Karpas-422 (cell line): Measurements from ENCODE around the gene ACSS1. TPM values are rescaled to one million over a fixed set of nuclear protein-coding genes. Genes with fewer than 3 reads are reported as not detected.

Source experiments
- DNase-seq: peaks from one replicate; pipeline ENCODE4 v3.0.0-alpha.2; 2015
- H2AFZ ChIP-seq: fragments of 200-600 bp; sonication (generic); 2 replicates; pipeline ENCODE4 v1.6.1; 2014; ENCODE audit warnings: antibody characterized with exemption, low read length, mixed read lengths
- H3K27ac ChIP-seq: fragments of 200-600 bp; sonication (generic); 2 replicates; pipeline ENCODE4 v1.5.1; 2014; ENCODE audit warnings: mild to moderate bottlenecking, low read length, moderate library complexity
- H3K27me3 ChIP-seq: fragments of 200-600 bp; sonication (generic); 2 replicates; pipeline ENCODE4 v1.6.1; 2014; ENCODE audit warnings: low read length, mixed read lengths
- H3K36me3 ChIP-seq: fragments of 200-600 bp; sonication (generic); 2 replicates; pipeline ENCODE4 v1.6.1; 2014; ENCODE audit warnings: low read length, mixed read lengths; ENCODE audit not compliant: insufficient read depth
- H3K4me1 ChIP-seq: fragments of 200-600 bp; sonication (generic); 2 replicates; pipeline ENCODE4 v1.6.1; 2014; ENCODE audit warnings: mild to moderate bottlenecking, low read length, mixed read lengths
- H3K4me2 ChIP-seq: fragments of 200-600 bp; sonication (generic); 2 replicates; pipeline ENCODE4 v1.6.1; 2014; ENCODE audit warnings: low read length, low read depth, mild to moderate bottlenecking; ENCODE audit not compliant: poor library complexity, severe bottlenecking
- H3K4me3 ChIP-seq: fragments of 200-600 bp; sonication (generic); 2 replicates; pipeline ENCODE4 v1.5.1; 2014; ENCODE audit warnings: mild to moderate bottlenecking, antibody characterized with exemption, low read length, mixed read lengths
- H3K79me2 ChIP-seq: fragments of 200-600 bp; sonication (generic); 2 replicates; pipeline ENCODE4 v1.6.1; 2014; ENCODE audit warnings: mild to moderate bottlenecking, low read length, mixed read lengths
- H3K9ac ChIP-seq: fragments of 200-600 bp; sonication (generic); 2 replicates; pipeline ENCODE4 v1.6.0; 2014; ENCODE audit warnings: low read length
- H3K9me2 ChIP-seq: fragments of 200-600 bp; sonication (generic), shearing (Covaris generic); replicated peaks from 2 replicates; pipeline ENCODE4 v1.6.0; 2014; ENCODE audit warnings: mild to moderate bottlenecking, low read length, moderate library complexity; ENCODE audit not compliant: insufficient read depth
- H3K9me3 ChIP-seq: fragments of 300-700, 200-600 bp; sonication (generic); 2 replicates; pipeline ENCODE4 v1.6.1; 2014; ENCODE audit warnings: low read length, mixed read lengths
- H4K20me1 ChIP-seq: fragments of 200-600 bp; sonication (generic); 2 replicates; pipeline ENCODE4 v1.6.1; 2014; ENCODE audit warnings: mild to moderate bottlenecking, antibody characterized with exemption, low read length, low read depth; ENCODE audit not compliant: insufficient read depth
- total RNA-seq: library from RNA; depleted of rRNA; stranded (reverse); fragments of >200 nt; shearing (Covaris generic); gene quantifications from 2 replicates; pipeline ENCODE4 v1.2.3, GENCODE V29; 2014; ENCODE audit warnings: low replicate concordance

Gene ACSS1
- total RNA-seq, 1 experiment from 2014 or later, result 2.3 TPM

GRCh38 chr20:24984961-24985640 is 72.8 kb downstream of the ACSS1 start:
- no peak overlapping the region for H3K4me2 ChIP-seq
- no peak overlapping the region for H2AFZ ChIP-seq
- peaks cover 18% of the 10 kb centered on the region for H3K4me1 ChIP-seq
- peaks cover 99% of the 10 kb centered on the region for H3K79me2 ChIP-seq
- H3K9me2 ChIP-seq, result no peaks in the 10 kb centered on the region
- no peaks in the 10 kb centered on the region for H3K27me3 ChIP-seq
- no peak overlapping the region for H3K4me3 ChIP-seq
- no peaks in the 10 kb centered on the region for H4K20me1 ChIP-seq
- no peak overlapping the region for H3K9ac ChIP-seq
- H3K27ac ChIP-seq, result no peak overlapping the region
- H3K36me3 ChIP-seq, result peaks cover 44% of the 10 kb centered on the region
- peaks cover 2% of the 10 kb centered on the region; the same call in 1 of the 2 replicates for H3K9me3 ChIP-seq
- DNase-seq, result no peak

DNA sequence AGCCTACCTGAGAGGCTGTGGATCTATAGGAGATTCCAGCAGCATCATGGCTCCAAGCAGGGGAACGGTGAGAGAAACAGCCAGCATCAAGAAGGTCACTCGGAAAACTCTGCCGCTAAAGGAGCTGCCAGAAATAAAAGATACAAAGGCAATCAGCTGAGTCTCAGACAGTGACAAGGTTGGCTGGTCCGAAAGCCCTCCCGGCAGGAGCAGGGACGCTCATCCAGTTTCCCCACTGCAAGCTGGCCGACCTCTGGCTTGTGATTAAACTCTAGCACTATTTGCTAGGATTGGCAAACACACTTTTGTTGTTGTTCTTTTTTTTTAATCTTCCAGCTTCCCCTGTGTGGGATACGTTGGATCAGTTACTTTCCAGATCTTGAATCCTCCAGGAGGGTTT is 74.0 kb downstream of the ACSS1 start:
- H3K36me3 ChIP-seq, result peaks cover 56% of the 10 kb centered on the region
- peaks cover 10% of the 10 kb centered on the region for H3K4me1 ChIP-seq
- no peak overlapping the region for H3K9ac ChIP-seq
- H3K9me3 ChIP-seq, result peaks cover 7% of the 10 kb centered on the region; the same call in 1 of the 2 replicates
- H3K4me3 ChIP-seq, result no peak overlapping the region
- no peaks in the 10 kb centered on the region for H3K9me2 ChIP-seq
- no peak overlapping the region for H2AFZ ChIP-seq
- no peaks in the 10 kb centered on the region for H4K20me1 ChIP-seq
- H3K27ac ChIP-seq, result no peak overlapping the region
- H3K27me3 ChIP-seq, result no peaks in the 10 kb centered on the region
- DNase-seq, result no peak
- peaks cover 99% of the 10 kb centered on the region for H3K79me2 ChIP-seq
- no peak overlapping the region for H3K4me2 ChIP-seq

DNA sequence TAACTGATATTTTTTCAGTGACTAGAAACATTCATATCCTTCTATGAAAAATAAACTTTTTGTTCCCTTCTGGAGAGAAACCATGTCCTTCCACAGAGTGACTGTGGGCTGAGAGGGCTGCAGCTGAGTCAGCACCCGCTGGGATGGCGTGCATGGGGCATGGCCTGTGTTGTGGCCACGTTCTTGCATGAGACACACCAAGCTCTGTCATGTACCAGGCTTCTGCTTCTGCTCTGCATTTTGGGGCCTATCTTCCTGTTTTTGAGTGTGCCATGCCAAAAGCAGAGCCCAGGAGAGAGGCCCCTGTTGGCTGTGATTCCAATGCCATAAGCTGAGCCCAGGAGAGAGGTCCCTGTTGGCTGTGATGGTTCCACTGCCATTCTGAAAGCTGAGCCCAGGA is 76.1 kb downstream of the ACSS1 start:
- Histone ChIP-seq H3K36me3 (peaks cover 77% of the 10 kb centered on the region), H3K79me2 (peaks cover 98% of the 10 kb centered on the region)

GRCh38 chr20:24981282-24981681 is 76.7 kb downstream of the ACSS1 start:
- Histone ChIP-seq H3K27me3 (no peaks in the 10 kb centered on the region), H3K27ac (no peak overlapping the region), H3K4me2 (no peak overlapping the region), H3K4me1 (no peaks in the 10 kb centered on the region), H3K9ac (no peak overlapping the region), H2AFZ (no peak overlapping the region), H3K9me3 (peaks cover 7% of the 10 kb centered on the region; the same call in 1 of the 2 replicates), H3K36me3 (peaks cover 82% of the 10 kb centered on the region), H3K4me3 (no peak overlapping the region), H4K20me1 (no peaks in the 10 kb centered on the region), H3K9me2 (no peaks in the 10 kb centered on the region), H3K79me2 (peaks cover 98% of the 10 kb centered on the region)
- no peak for DNase-seq

More for the DNA sequence above, 76.1 kb downstream of the ACSS1 start:
- Histone ChIP-seq H3K4me1 (no peaks in the 10 kb centered on the region), H2AFZ (no peak overlapping the region), H3K27me3 (no peaks in the 10 kb centered on the region), H3K27ac (no peak overlapping the region), H3K9me3 (peaks cover 7% of the 10 kb centered on the region; the same call in 1 of the 2 replicates), H3K9ac (no peak overlapping the region), H3K4me3 (no peak overlapping the region), H4K20me1 (no peaks in the 10 kb centered on the region), H3K4me2 (no peak overlapping the region), H3K9me2 (no peaks in the 10 kb centered on the region)
- no peak for DNase-seq

DNA sequence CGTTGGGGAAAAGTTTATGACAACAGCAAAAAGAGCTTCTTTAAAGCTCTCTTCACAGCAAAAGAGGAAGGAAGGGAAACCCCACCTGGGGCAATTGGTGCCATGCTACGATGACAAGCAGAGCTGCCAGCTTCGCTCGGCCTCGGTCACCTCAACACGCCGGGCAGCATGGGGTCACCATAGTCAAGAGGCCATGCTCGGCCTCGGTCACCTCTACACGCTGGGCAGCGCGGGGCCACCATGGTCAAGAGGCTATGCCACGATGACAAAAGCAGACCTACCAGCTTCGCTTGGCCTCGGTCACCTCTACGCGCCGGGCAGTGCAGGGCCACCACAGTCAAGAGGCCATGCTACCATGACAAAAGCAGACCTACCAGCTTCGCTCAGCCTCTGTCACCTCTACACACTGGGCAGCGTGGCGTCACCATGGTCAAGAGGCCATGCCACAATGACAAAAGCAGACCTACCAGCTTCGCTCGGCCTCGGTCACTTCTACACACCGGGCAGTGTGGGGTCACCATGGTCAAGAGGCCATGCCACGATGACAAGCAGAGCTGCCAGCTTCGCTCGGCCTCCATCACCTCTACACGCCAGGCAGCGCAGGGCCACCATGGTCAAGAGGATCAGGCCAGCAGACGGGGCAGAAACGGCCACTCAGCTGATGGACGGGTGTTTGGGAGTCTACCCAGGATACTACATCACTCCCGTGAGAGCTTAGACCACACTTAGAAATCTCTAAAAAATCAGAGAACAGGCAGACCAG is 77.5 kb downstream of the ACSS1 start:
- Histone ChIP-seq H3K4me1 (no peaks in the 10 kb centered on the region), H3K4me2 (no peak overlapping the region), H3K9ac (no peak overlapping the region), H4K20me1 (no peaks in the 10 kb centered on the region), H3K79me2 (peaks cover 98% of the 10 kb centered on the region), H3K36me3 (peaks cover 90% of the 10 kb centered on the region), H2AFZ (no peak overlapping the region), H3K27ac (no peak overlapping the region), H3K9me3 (peaks cover 10% of the 10 kb centered on the region; the same call in 1 of the 2 replicates), H3K9me2 (no peaks in the 10 kb centered on the region), H3K4me3 (no peak overlapping the region), H3K27me3 (no peaks in the 10 kb centered on the region)
- DNase-seq, result no peak

DNA sequence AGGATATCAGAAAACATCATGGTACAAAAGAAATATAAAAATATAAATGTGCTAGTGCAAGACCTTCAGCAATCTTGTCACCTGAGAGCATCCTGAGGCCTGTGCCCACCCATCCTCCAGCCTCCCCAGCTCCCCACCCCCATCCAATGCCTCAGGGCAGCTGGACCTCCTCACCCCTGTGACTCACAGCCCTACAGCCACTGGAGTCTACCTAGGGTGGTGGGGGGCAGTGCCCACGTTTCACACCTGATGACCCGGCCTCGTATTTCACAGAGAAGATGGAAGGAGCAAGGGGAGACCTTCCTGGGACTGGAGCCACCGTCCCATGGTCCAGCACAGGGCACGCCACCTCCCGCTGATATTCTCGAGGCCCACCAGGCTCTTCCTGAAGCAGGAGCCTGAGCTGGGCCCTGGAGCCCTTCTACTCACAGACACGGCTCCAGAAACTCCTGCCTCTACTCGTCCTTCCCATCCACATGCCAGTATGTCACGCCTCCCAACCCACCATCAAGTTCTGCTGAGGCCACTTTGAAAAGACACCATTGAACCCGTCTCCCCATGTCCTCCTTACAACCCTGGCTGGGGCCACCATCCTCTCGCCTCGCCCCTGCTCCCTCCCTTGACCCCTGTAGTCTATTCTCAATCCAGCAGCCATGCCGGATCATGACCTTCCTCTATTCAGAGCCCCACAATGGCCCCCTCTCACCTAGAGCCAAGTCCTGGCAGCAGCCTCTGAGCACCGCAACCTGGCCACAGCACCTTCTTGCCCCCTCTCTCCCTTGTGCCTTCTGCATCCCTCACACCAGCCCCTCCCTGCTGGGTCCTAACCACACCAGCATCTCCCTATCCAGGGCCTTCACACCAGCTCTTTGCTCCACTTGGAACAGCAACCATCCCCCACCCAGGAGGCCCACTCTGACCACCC is 78.6 kb downstream of the ACSS1 start:
- Histone ChIP-seq H3K79me2 (peaks cover 97% of the 10 kb centered on the region), H2AFZ (no peak overlapping the region), H3K4me2 (no peak overlapping the region), H3K9me2 (no peaks in the 10 kb centered on the region), H3K9ac (no peak overlapping the region), H3K4me3 (no peak overlapping the region), H3K36me3 (peaks cover 96% of the 10 kb centered on the region), H3K4me1 (no peaks in the 10 kb centered on the region), H4K20me1 (no peaks in the 10 kb centered on the region), H3K27me3 (no peaks in the 10 kb centered on the region), H3K27ac (no peak overlapping the region), H3K9me3 (peaks cover 12% of the 10 kb centered on the region; the same call in 1 of the 2 replicates)
- DNase-seq, result no peak

DNA sequence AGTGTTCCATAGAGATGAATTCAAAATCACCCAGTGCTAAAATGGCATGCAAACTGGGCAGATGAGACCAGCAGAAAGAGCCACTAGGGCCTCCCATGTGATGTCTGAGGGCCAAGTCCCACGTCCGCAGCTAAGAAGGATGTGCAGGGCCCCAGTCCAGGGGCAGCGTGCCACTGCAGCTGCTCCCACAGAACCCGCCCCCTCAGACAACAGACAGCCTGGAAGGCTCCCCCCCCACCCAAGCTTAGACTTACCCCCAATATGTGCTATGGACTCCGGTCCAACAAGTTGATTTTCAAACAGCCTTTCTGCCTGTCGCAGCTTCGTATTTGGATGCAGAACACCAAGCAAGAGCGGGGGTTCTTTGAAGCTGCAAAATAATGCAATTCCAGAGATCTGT is 79.4 kb downstream of the ACSS1 start:
- Histone ChIP-seq H3K9me2 (no peaks in the 10 kb centered on the region), H3K4me1 (no peaks in the 10 kb centered on the region), H3K4me3 (no peak overlapping the region), H3K9me3 (peaks cover 12% of the 10 kb centered on the region; the same call in 1 of the 2 replicates), H4K20me1 (no peaks in the 10 kb centered on the region), H3K36me3 (peaks cover 92% of the 10 kb centered on the region), H3K4me2 (no peak overlapping the region), H3K27me3 (no peaks in the 10 kb centered on the region), H3K9ac (no peak overlapping the region), H3K27ac (no peak overlapping the region), H3K79me2 (peaks cover 94% of the 10 kb centered on the region), H2AFZ (no peak overlapping the region)
- no peak for DNase-seq
